IMR-90 (cell line): ENCODE results near the gene SRSF2. TPM values are rescaled to one million over a fixed set of nuclear protein-coding genes. Genes with fewer than 3 reads are reported as not detected.
A peak's percentile ranks its signal among the peaks of the same experiment; 100 is the strongest.

Source experiments
- ATAC-seq: fragments of 200-7000 bp; cut with Tn5 transposase; 2 replicates; pipeline ENCODE4 v1.9.1; 2020; ENCODE audit warnings: low read depth, mild to moderate bottlenecking, moderate library complexity
- BruUV-seq: library from RNA; stranded (reverse); fragments of 400-500 nt; replicated peaks from 2 replicates; lab custom pipeline; 2021; lab: Mats Ljungman, UMichigan
- CTCF ChIA-PET: fragments of 300-600 bp; formaldehyde crosslinking; extraction: SDS; loops from one replicate; lab custom pipeline; 2021; ENCODE audit warnings: antibody characterized with exemption; lab: Yijun Ruan, JAX
- POLR2A ChIA-PET: fragments of 300-600 bp; sonication (Branson Sonifier 250); formaldehyde crosslinking; loops from one replicate; lab custom pipeline; 2022; ENCODE audit warnings: antibody characterized with exemption; ENCODE audit not compliant: unreplicated experiment; lab: Charles Lee
- DNase-seq: peaks from one replicate; pipeline ENCODE4 v3.0.0; 2013
- H2AFZ ChIP-seq: replicated peaks from 2 replicates; pipeline ENCODE3; 2013; ENCODE audit warnings: low read length, mild to moderate bottlenecking; ENCODE audit not compliant: poor library complexity
- H2AK5ac ChIP-seq: 2 replicates; pipeline ENCODE4 v1.6.1; 2013; ENCODE audit warnings: low read depth, low read length, inconsistent platforms
- H2AK9ac ChIP-seq: replicated peaks from 2 replicates; pipeline ENCODE3; 2013; ENCODE audit warnings: mild to moderate bottlenecking, low read depth, low read length, moderate library complexity; ENCODE audit not compliant: poor library complexity
- H2BK120ac ChIP-seq: 2 replicates; pipeline ENCODE4 v1.6.1; 2013; ENCODE audit warnings: low read depth, low read length, inconsistent platforms
- H2BK15ac ChIP-seq: 3 replicates; pipeline ENCODE4 v1.6.1; 2013; ENCODE audit warnings: low read depth, low read length, inconsistent platforms
- H2BK20ac ChIP-seq: 2 replicates; pipeline ENCODE4 v1.6.1; 2013; ENCODE audit warnings: low read depth, mild to moderate bottlenecking, inconsistent platforms, low read length, moderate library complexity
- H2BK5ac ChIP-seq: 2 replicates; pipeline ENCODE4 v1.6.1; 2013; ENCODE audit warnings: mild to moderate bottlenecking, low read depth, low read length, inconsistent platforms; ENCODE audit not compliant: poor library complexity, severe bottlenecking
- H3K14ac ChIP-seq: replicated peaks from 2 replicates; pipeline ENCODE4 v1.6.1; 2013; ENCODE audit warnings: low read depth, low read length, inconsistent platforms
- H3K18ac ChIP-seq: 2 replicates; pipeline ENCODE4 v1.6.1; 2013; ENCODE audit warnings: low read depth, low read length, control low read depth
- H3K23ac ChIP-seq: 2 replicates; pipeline ENCODE4 v1.6.1; 2013; ENCODE audit warnings: low read depth, low read length, inconsistent platforms
- H3K27ac ChIP-seq: 2 replicates; pipeline ENCODE4 v1.5.1; 2013; ENCODE audit warnings: mild to moderate bottlenecking, control low read depth, low read length; ENCODE audit not compliant: insufficient read depth
- H3K27me3 ChIP-seq: 2 replicates; pipeline ENCODE4 v1.6.1; 2013; ENCODE audit warnings: low read length; ENCODE audit not compliant: control insufficient read depth, insufficient read depth
- H3K36me3 ChIP-seq: 2 replicates; pipeline ENCODE4 v1.6.1; 2013; ENCODE audit warnings: low read length, mixed read lengths; ENCODE audit not compliant: control insufficient read depth, insufficient read depth
- H3K4ac ChIP-seq: 2 replicates; pipeline ENCODE4 v1.6.1; 2013; ENCODE audit warnings: low read depth, low read length, inconsistent platforms
- H3K4me1 ChIP-seq: 2 replicates; pipeline ENCODE4 v1.6.1; 2013; ENCODE audit warnings: low read length, mixed read lengths; ENCODE audit not compliant: control insufficient read depth, insufficient read depth
- H3K4me2 ChIP-seq: 2 replicates; pipeline ENCODE4 v1.6.1; 2013; ENCODE audit warnings: low read depth, mild to moderate bottlenecking, control low read depth, low read length, moderate library complexity
- H3K4me3 ChIP-seq: 2 replicates; pipeline ENCODE4 v1.5.1; 2013; ENCODE audit warnings: low read depth, mild to moderate bottlenecking, control low read depth, low read length, moderate library complexity; ENCODE audit not compliant: insufficient read depth
- H3K56ac ChIP-seq: 2 replicates; pipeline ENCODE4 v1.6.1; 2013; ENCODE audit warnings: low read length, inconsistent platforms; ENCODE audit not compliant: insufficient read depth; ENCODE audit errors: extremely low read depth
- H3K79me1 ChIP-seq, 2 experiments: 2 replicates each; pipeline ENCODE4 v1.6.1; 2013; ENCODE audit warnings: low read length in 2 of 2, inconsistent platforms in 1 of 2, low read depth in 1 of 2
- H3K9ac ChIP-seq: 2 replicates; pipeline ENCODE4 v1.6.1; 2013; ENCODE audit warnings: low read depth, low read length, control low read depth
- H3K9me1 ChIP-seq: 2 replicates; pipeline ENCODE4 v1.6.1; 2013; ENCODE audit warnings: low read length, inconsistent platforms; ENCODE audit not compliant: insufficient read depth
- H3K9me3 ChIP-seq: 2 replicates; pipeline ENCODE4 v1.6.1; 2013; ENCODE audit warnings: low read length; ENCODE audit not compliant: control insufficient read depth, insufficient read depth
- H4K20me1 ChIP-seq: 2 replicates; pipeline ENCODE4 v1.6.1; 2013; ENCODE audit warnings: low read length, inconsistent platforms; ENCODE audit not compliant: insufficient read depth
- H4K5ac ChIP-seq: 2 replicates; pipeline ENCODE4 v1.6.1; 2013; ENCODE audit warnings: mild to moderate bottlenecking, low read depth, low read length, control low read depth
- H4K8ac ChIP-seq, 2 experiments: 2 replicates each; pipeline ENCODE4 v1.6.1; 2013; ENCODE audit warnings: low read depth in 2 of 2, low read length in 2 of 2, control low read depth in 1 of 2, inconsistent platforms in 1 of 2
- H4K91ac ChIP-seq: 2 replicates; pipeline ENCODE4 v1.6.1; 2013; ENCODE audit warnings: low read depth, low read length, inconsistent platforms; ENCODE audit not compliant: insufficient read depth
- CEBPB ChIP-seq: IDR thresholded peaks from 2 replicates; pipeline ENCODE4 v1.6.1; 2012; ENCODE audit warnings: low read depth, low read length, improper control_type of control experiment
- FOS ChIP-seq: fragments of 150-350 bp; IDR thresholded peaks from 2 replicates; pipeline ENCODE4 v1.6.1; 2016; ENCODE audit warnings: low read depth, low read length
- RCOR1 ChIP-seq: IDR thresholded peaks from 2 replicates; pipeline ENCODE4 v1.6.1; 2012; ENCODE audit warnings: mild to moderate bottlenecking, low read length, improper control_type of control experiment; ENCODE audit not compliant: insufficient replicate concordance
- SMC3 ChIP-seq: fragments of 150-350 bp; IDR thresholded peaks from 2 replicates; pipeline ENCODE4 v1.6.1; 2016; ENCODE audit warnings: low read depth, mild to moderate bottlenecking, antibody characterized with exemption, low read length, moderate library complexity
- WGBS, 2 experiments: methylation state at CpG; one replicate each; pipeline versions ENCODE4 v1.1.5 to v1.1.7; 2013; ENCODE audit warnings: missing lambda C conversion rate in 2 of 2; ENCODE audit not compliant: insufficient read length in 1 of 2; ENCODE audit errors: extremely low coverage in 2 of 2; 5-methylcytosine and 5-hydroxymethylcytosine counted together
- dilution Hi-C: fragments of 300-500 bp; cut with HindIII; formaldehyde crosslinking; loops from one replicate; pipeline ENCODE4 v1.14.3; 2018; ENCODE audit warnings: low sequenced_read_pairs; ENCODE audit not compliant: unreplicated experiment
- in situ Hi-C: fragments of 300-500 bp; cut with MboI; formaldehyde crosslinking; loops from 3 replicates; pipeline ENCODE4 v1.14.3; 2019; ENCODE audit warnings: low sequenced_read_pairs, inconsistent platforms, mixed read lengths
- intact Hi-C: fragments of 100-400 bp; cut with micrococcal nuclease; formaldehyde crosslinking; loops from 2 replicates; pipeline ENCODE4 v1.10.0; 2022
- polyA plus RNA-seq, 3 experiments: library from polyadenylated mRNA; depleted of rRNA; stranded (reverse); fragments of >200 nt; gene quantifications; 2 replicates each; pipeline ENCODE4 v1.2.3, GENCODE V29; 2012; ENCODE audit warnings: low replicate concordance in 1 of 3
- total RNA-seq: library from RNA; depleted of rRNA; stranded (reverse); fragments of >200 nt; gene quantifications from 2 replicates; pipeline ENCODE4 v1.2.3, GENCODE V29; 2012

SRSF2 gene
- total and polyA plus RNA-seq, 2 of the 4 experiments (the other 2 are of a cell fraction) = 98.0 to 296 TPM

- dilution Hi-C loops = no loop called here
- H3K79me1 ChIP-seq = peaks cover 4 to 91% of the 10 kb centered on the region in 2 experiments; a peak in 3 of 4 replicates
- H4K91ac ChIP-seq = no peak overlapping the region
- H2BK5ac ChIP-seq = no peak overlapping the region
- H3K4me3 ChIP-seq = no peak overlapping the region
- H2AFZ ChIP-seq = no peak overlapping the region
- no TSS peak for BruUV-seq
- no peak for DNase-seq
- peaks cover 92% of the 10 kb centered on the region for H4K20me1 ChIP-seq
- no peak overlapping the region for H3K23ac ChIP-seq
- H4K8ac ChIP-seq = no peak overlapping the region; a peak in 1 of 4 replicates
- no peak overlapping the region for H4K5ac ChIP-seq
- peaks cover 52% of the 10 kb centered on the region for H3K9me1 ChIP-seq
- H3K14ac ChIP-seq = no peak overlapping the region
- no peak overlapping the region for H3K18ac ChIP-seq
- in situ Hi-C loops = no loop called here
- H2AK9ac ChIP-seq = no peak overlapping the region
- ChIA-PET CTCF (no interaction called here), POLR2A (no interaction called here)
- H2BK15ac ChIP-seq = no peak overlapping the region
- H3K36me3 ChIP-seq = peaks cover 2% of the 10 kb centered on the region
- no peak overlapping the region for H3K27ac ChIP-seq
- H2AK5ac ChIP-seq = no peak overlapping the region; the same call in 1 of the 2 replicates
- H3K27me3 ChIP-seq = no peaks in the 10 kb centered on the region
- no peak overlapping the region for H2BK20ac ChIP-seq
- ATAC-seq = no peak
- no peaks in the 10 kb centered on the region for H3K9me3 ChIP-seq
- TF ChIP-seq SMC3 = no peak
- no peak for TF ChIP-seq FOS
- TF ChIP-seq CEBPB = peak; percentile 32; the same call in 1 of the 2 replicates
- TF ChIP-seq RCOR1 = no peak
- H3K4me2 ChIP-seq = no peak overlapping the region
- H3K4ac ChIP-seq = no peak overlapping the region
- H2BK120ac ChIP-seq = no peak overlapping the region
- H3K9ac ChIP-seq = no peak overlapping the region
- H3K56ac ChIP-seq = no peak overlapping the region
- WGBS, 2 experiments = 100% methylated on average over 1 of the region's 10 CpGs; no CpG with 5 or more reads in 1 of the 2 experiments
- intact Hi-C loops = no loop called here
- peaks cover 43% of the 10 kb centered on the region for H3K4me1 ChIP-seq
These were observed 34.0 kb downstream of the SRSF2 start for GRCh38 chr17:76702941-76703637.
